HG02610 (cell line): ENCODE results near the gene TRAPPC12.
"Not testable (repeated sequence)": the region's sequence is repeated elsewhere in the genome, so short reads cannot be mapped to it uniquely, and the experiment has no call there.

ENCODE experiments used
- ATAC-seq: cut with Tn5 transposase; IDR thresholded peaks from one replicate; pipeline ENCODE4 v1.9.1; 2021; ENCODE audit warnings: mild to moderate bottlenecking, moderate library complexity; ENCODE audit not compliant: unreplicated experiment

The TRAPPC12 gene

DNA sequence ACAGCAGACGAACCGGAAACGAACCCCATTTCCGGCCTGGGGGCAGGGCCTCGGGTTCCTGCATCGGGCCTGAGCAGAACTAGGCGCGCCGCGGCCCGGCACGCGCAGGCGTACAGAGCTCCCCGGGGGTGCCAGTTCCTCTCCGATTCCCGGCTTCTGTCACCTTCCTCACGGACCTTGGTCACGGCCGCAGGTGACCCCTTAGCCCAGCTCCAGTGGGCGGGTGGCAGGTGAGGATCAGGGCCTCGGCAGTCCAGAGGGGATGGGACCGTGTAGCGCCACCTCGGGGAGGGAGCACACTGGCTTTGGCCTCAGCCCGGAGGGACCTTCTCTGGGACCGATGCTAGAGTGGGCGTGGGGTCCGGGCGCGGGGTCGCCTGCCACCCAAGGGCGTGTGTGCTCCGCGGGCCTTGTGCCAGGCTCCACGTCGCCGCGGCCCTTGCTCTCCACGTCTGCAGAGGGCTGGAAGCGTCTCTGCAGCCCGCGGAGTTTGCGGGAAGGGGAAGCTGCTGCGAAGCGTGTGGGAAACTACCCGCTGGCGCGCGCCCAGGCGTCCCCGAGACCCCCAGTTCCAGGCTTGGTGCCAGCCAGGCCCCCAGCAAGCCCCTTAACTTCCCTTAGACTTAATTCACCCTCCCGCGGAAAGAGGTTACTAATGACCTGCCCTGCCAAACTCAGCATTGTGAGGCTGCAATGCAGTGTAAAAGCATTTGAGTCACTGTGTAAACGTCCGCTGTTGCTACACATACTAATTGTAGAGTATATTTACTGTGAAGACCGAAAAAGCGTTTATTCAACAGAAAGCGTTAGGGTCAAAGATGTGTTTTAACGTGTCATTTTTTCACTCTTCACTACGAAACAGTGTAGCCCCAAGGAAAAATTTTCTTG lies at the start of gene TRAPPC12:
Gene TRAPPC12 (plus strand): TSS at position 48 of the 888 bp plus-strand sequence. CDS start 7,930 bp downstream, outside the sequence.
- peak; percentile 81 for ATAC-seq

- no peak for ATAC-seq
Measured at GRCh38 chr2:3332133-3332532, 47.4 kb upstream of the TRAPPC12 start.

DNA sequence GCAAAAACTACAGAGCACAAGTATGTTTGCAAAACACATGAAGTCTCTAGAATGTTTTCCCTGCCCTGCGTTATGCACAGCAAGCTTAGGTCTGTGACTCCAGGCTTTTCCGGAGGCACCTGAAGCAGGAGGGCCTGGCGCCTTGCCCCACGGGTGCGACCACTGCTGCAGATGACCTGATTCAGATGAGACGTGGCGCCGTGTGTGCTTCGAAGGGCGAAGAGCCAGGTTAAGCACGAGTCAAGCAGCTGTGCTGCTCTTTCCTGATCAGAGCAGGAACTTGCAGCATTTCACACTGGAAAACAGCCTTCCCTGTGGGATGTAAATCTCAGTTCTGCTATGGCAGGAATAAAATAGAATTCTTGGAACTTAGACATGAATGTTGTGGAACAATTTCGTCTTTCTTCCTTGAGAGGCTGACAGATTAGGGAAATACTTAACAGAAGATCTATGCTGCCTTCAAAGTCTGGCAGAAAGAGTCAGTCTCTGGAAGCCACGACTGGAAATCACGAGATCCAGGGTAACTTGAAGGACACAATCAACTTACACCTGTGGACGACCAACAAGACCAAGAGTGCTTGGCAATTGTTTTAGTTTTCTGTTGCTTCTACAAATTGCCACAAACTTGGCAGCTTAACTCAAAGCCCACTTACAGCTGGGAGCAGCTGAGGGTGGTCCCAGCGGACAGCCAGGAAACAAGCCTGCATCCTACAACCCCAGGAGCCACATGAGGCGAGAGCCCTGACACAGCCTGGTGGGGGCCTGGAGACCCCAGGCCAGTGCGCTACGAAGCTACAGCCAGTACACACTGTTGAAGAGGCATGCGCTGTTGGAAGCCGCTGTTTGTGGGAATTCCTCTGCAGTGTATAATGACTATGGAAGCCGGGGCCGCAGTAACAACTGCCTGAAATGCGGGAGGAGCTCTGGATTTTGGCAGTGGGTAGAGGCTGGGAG lies 44.8 kb upstream of the TRAPPC12 start:
- no peak for ATAC-seq

DNA sequence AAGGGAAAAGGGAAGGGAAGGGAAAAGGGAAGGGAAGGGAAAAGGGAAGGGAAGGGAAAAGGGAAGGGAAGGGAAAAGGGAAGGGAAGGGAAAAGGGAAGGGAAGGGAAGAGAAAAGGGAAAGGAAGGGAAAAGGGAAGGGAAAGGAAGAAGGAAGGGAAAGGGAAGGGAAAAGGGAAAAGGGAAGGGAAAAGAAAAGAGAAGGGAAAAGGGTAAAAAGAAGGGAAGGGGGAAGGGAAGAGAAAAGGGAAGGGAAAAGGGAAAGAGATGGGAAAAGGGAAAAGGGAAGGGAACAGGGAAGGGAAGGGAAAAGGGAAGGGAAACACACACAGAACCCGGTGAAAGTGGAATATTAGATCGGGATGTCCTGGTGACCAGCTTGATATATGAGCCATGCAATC lies 42.6 kb upstream of the TRAPPC12 start:
- no peak for ATAC-seq

DNA sequence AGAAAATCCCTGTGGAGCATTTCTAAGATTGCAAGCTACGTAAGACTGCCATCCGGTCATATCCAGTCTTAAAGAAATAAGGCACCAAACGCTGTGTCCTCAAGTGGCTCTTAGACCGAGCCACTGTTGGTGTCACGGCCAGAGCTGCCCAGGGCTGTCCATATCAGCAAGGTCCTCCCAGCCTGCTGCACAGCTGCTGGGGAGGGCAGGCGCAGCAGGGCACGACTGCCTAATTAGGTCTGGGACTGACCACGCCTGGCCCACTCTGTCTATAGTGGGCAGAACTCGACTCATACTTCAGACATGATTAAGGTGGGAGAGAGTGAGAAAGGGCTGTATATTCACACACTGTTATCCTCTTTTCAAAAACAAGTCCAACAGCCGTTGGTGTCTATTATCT lies 41.2 kb upstream of the TRAPPC12 start:
- ATAC-seq, result no peak

DNA sequence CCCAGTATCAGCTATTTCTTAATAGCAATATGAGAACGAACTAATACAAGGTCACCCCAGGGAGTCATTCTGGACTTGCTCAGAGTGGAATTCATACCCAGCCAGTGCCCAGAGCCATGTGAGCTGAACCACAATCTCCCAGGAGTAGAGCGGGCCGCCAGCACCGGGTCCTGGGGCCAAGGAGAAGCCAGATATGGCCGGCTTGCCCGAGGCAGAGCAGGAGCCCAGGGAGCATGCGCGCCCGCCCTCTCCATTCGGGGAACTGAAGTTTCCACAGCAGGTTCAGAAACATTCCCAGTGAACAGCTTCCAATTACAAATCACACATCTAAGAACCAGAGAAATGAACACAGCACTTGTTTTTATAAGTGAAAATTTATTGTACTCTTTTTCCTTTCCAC lies 39.4 kb upstream of the TRAPPC12 start:
- no peak for ATAC-seq

- no peak for ATAC-seq
Measured at GRCh38 chr2:3341336-3341735, 38.2 kb upstream of the TRAPPC12 start.

DNA sequence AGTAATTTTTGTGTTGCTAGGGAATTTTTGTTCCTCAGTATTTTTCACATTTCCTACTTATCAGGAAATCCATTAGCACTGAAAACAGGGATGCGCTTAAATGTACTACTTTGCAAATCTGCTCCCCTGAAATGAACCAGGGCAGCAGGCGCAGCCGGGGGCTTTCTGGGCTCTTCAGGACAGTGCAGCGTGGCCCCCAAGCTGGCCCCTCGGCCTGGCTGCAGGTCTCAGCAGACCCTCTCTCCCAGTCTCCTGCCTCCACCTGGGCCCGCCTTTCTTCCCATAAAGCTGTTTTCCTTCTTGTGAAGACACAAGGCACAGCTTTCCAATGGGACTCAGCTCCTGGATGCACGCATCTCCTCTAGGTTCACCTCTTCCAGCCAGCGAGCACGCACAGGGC lies 37.2 kb upstream of the TRAPPC12 start:
- ATAC-seq, result no peak

DNA sequence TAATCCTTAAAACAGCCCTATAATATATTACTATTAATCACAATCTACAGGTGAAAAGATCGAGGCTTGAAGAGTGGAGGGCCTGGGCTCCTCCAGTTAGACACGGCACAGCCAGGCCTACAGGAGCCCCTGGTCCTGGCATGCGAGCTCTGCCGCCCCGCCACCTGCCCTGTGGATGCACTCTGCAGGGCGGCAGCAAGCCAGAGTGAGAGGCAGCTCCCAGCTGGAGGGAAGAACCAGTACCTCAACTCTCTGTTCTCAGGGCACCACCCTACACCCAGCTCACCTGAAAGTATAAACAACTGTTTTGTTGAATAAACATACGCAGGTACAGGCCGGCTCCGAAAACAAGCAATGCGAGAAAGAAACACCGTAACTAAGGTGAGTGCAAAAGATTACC lies 36.5 kb upstream of the TRAPPC12 start:
- ATAC-seq, result no peak

DNA sequence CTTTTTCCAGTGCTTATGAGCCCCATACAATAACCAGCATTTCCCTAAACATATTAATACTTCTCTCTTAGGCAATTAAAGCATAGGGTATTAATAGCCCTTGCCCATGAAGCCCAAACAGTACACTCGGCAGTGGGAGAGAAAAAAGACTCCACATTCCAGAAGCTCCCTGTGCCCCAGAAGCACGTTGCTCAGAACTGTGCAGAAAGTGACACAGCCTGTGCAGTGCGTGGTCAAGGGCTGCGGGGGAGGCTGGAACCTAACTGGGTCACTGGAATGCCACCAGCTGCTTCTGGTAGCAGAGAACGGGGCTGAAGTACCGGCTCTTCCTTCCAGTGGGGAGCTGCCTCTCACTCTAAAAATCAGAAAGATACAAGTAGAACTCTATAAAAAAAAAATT lies 34.6 kb upstream of the TRAPPC12 start:
- ATAC-seq, result no peak

- no peak for ATAC-seq
Measured at GRCh38 chr2:3345621-3346020, 33.9 kb upstream of the TRAPPC12 start.

- ATAC-seq, result no peak
Measured at GRCh38 chr2:3348767-3349166, 30.7 kb upstream of the TRAPPC12 start.

DNA sequence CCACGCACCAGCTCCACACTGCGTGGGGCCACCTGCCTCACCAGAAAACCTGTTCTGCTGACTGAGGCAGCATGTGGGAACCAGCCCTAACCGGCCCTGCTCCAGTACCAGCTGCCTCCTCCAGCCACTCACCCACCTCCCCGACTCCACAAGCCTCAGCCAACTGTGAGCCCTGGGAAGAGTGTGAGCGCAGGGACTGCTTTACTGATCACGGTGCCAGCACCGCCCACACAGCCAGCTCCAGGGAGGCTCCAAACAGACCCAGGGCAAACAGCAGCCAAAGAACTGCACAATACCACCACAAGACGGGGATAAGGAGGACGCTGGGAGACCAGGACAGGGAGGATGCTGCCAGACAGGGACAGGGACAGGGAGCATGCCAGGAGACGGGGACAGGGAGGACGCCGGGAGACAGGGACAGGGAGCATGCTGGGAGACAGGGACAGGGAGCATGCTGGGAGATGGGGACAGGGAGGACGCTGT lies 30.2 kb upstream of the TRAPPC12 start:
- no peak for ATAC-seq

GRCh38 chr2:3354986-3355385 lies 24.5 kb upstream of the TRAPPC12 start:
- no peak for ATAC-seq

- ATAC-seq, result no peak
Measured at GRCh38 chr2:3355951-3356569, 23.4 kb upstream of the TRAPPC12 start.

GRCh38 chr2:3356799-3357198 lies 22.7 kb upstream of the TRAPPC12 start:
- no peak for ATAC-seq

GRCh38 chr2:3357446-3357845 lies 22.0 kb upstream of the TRAPPC12 start:
- not testable (repeated sequence) for ATAC-seq

DNA sequence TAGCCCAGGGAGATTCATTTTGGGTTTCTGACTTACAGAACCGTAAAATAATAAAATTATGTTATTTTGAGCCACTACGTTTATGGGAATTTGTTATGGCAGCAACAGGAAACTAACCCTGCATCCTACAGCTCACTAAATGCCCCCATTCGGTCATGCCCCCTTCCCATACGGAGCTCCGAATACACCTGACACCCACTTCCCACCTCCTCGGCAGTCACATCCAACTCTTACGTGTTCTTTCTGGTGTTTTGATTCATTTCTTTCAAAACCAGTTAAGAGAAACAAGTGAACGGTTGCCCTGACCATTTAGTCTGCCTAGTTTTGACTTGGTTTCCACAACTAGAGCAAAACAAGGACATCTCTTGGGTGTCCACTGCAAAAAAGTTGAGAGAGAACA lies 21.6 kb upstream of the TRAPPC12 start:
- no peak for ATAC-seq

GRCh38 chr2:3361518-3362389 lies 17.7 kb upstream of the TRAPPC12 start:
- ATAC-seq, result peak; percentile 15

DNA sequence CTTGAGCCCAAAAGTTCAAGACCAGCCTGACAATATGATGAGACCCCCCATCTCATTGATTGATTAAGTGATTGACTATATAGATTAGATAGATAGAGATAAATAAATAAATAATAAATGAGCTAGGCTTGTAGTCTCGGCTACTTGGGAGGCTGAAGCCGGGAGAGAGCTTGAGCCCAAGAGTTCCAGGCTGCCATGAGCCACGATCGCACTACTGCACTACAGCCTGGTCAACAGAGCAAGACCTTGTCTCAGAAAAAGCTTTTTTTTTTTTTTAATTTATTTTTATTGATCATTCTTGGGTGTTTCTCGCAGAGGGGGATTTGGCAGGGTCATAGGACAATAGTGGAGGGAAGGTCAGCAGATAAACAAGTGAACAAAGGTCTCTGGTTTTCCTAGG lies 14.3 kb upstream of the TRAPPC12 start:
- no peak for ATAC-seq
